Stimulated activated CD4-positive, alpha-beta T cell treated with anti-CD3 and anti-CD28 coated beads, Interleukin-2, amount 100 ng/mL, for 24 hours (primary cell): ENCODE results near the gene SH3BGRL2.
"Not testable (repeated sequence)": the region's sequence is repeated elsewhere in the genome, so short reads cannot be mapped to it uniquely, and the experiment has no call there.

Experiments used
- DNase-seq, 2 donors: peaks; one replicate each; pipeline ENCODE4 v3.0.0-alpha.2; 2020

Gene SH3BGRL2

GRCh38 chr6:79704200-79704599 lies 73.1 kb downstream of the SH3BGRL2 start:
- no peak for DNase-seq

GRCh38 chr6:79705456-79705995 lies 74.4 kb downstream of the SH3BGRL2 start:
- DNase-seq: no peak

GRCh38 chr6:79706527-79706926 lies 75.4 kb downstream of the SH3BGRL2 start:
- DNase-seq: no peak

- DNase-seq: no peak
Observed at GRCh38 chr6:79707621-79708020, 76.5 kb downstream of the SH3BGRL2 start.

GRCh38 chr6:79708095-79708791 lies 77.1 kb downstream of the SH3BGRL2 start:
- no peak for DNase-seq

GRCh38 chr6:79710127-79710526 lies 79.0 kb downstream of the SH3BGRL2 start:
- no peak for DNase-seq

- DNase-seq: no peak
Observed at GRCh38 chr6:79711167-79711566, 80.0 kb downstream of the SH3BGRL2 start.

- DNase-seq: no peak
Observed at GRCh38 chr6:79712144-79712543, 81.0 kb downstream of the SH3BGRL2 start.

GRCh38 chr6:79712616-79713135 lies 81.5 kb downstream of the SH3BGRL2 start:
- no peak for DNase-seq

- DNase-seq: peak; percentile 45 to 46
Observed at GRCh38 chr6:79713701-79714322, 82.7 kb downstream of the SH3BGRL2 start.

GRCh38 chr6:79717989-79718388 lies 86.9 kb downstream of the SH3BGRL2 start:
- no peak for DNase-seq

- no peak for DNase-seq
Observed at GRCh38 chr6:79718509-79719247, 87.5 kb downstream of the SH3BGRL2 start.

- no peak for DNase-seq
Observed at GRCh38 chr6:79719248-79719960, 88.3 kb downstream of the SH3BGRL2 start.

- no peak for DNase-seq
Observed at GRCh38 chr6:79724816-79725215, 93.7 kb downstream of the SH3BGRL2 start.

- DNase-seq: no peak
Observed at GRCh38 chr6:79731471-79731870, 100.3 kb downstream of the SH3BGRL2 start.

GRCh38 chr6:79733388-79733787 lies 102.3 kb downstream of the SH3BGRL2 start:
- no peak for DNase-seq

- DNase-seq: no peak
Observed at GRCh38 chr6:79734374-79734773, 103.2 kb downstream of the SH3BGRL2 start.

- DNase-seq: no peak
Observed at GRCh38 chr6:79735183-79735582, 104.1 kb downstream of the SH3BGRL2 start.

- no peak for DNase-seq
Observed at GRCh38 chr6:79737172-79737571, 106.0 kb downstream of the SH3BGRL2 start.

GRCh38 chr6:79742030-79742429 lies 110.9 kb downstream of the SH3BGRL2 start:
- no peak for DNase-seq

GRCh38 chr6:79745282-79745681 lies 114.2 kb downstream of the SH3BGRL2 start:
- DNase-seq: not testable (repeated sequence)

GRCh38 chr6:79746325-79746724 lies 115.2 kb downstream of the SH3BGRL2 start:
- not testable (repeated sequence) for DNase-seq

- DNase-seq: no peak
Observed at GRCh38 chr6:79750806-79751205, 119.7 kb downstream of the SH3BGRL2 start.
